K562 (cell line): ENCODE measurements around the gene ZNF837. TPM values are rescaled to one million over a fixed set of nuclear protein-coding genes. Genes with fewer than 3 reads are reported as not detected.
A peak's percentile ranks its signal among the peaks of the same experiment; 100 is the strongest.

ENCODE experiments used
- BRF1 ChIP-seq: IDR thresholded peaks from 3 replicates; pipeline ENCODE4 v1.6.1; 2011; ENCODE audit warnings: borderline replicate concordance, mild to moderate bottlenecking; ENCODE audit not compliant: insufficient read length; ENCODE audit errors: extremely low read depth
- CBX1 ChIP-seq: sonication (generic); IDR thresholded peaks from 2 replicates; pipeline ENCODE4 v1.6.1; 2016; ENCODE audit warnings: antibody characterized with exemption, low read depth, mild to moderate bottlenecking
- CHAMP1 ChIP-seq: fragments of 450-650 bp; IDR thresholded peaks from 2 replicates; pipeline ENCODE4 v1.6.1; 2016; ENCODE audit warnings: mild to moderate bottlenecking
- COPS2 ChIP-seq: fragments of 450-650 bp; conservative IDR thresholded peaks from 2 replicates; pipeline ENCODE4 v1.6.1; 2016; ENCODE audit warnings: mild to moderate bottlenecking, moderate library complexity
- JUN ChIP-seq, 2 experiments: sonication (generic) in 1 of 2; formaldehyde crosslinking in 1 of 2; IDR thresholded peaks; 2 replicates each; pipeline versions ENCODE4 v1.6.1 to v1.8.0; 2012 to 2022; ENCODE audit warnings: borderline replicate concordance in 2 of 2, mild to moderate bottlenecking in 2 of 2, improper control_type of control experiment in 1 of 2, low read depth in 1 of 2, low read length in 1 of 2, missing genetic modification reagents in 1 of 2
- MAFK ChIP-seq: IDR thresholded peaks from 2 replicates; pipeline ENCODE4 v1.6.1; 2011; ENCODE audit warnings: low read length, improper control_type of control experiment
- NFYB ChIP-seq: IDR thresholded peaks from 2 replicates; pipeline ENCODE4 v1.6.1; 2011; ENCODE audit warnings: mild to moderate bottlenecking, moderate library complexity; ENCODE audit not compliant: insufficient read length; ENCODE audit errors: extremely low read depth
- NONO ChIP-seq, 2 experiments: fragments of 200-400 bp in 1 of 2; fragments of 450-650 bp in 1 of 2; formaldehyde crosslinking in 1 of 2; IDR thresholded peaks; 2 replicates each; pipeline ENCODE4 v1.6.1; 2017; ENCODE audit warnings: low read depth in 2 of 2, mild to moderate bottlenecking in 2 of 2, moderate library complexity in 2 of 2, low read length in 1 of 2
- RB1 ChIP-seq: fragments of 450-650 bp; IDR thresholded peaks from 2 replicates; pipeline ENCODE4 v1.6.1; 2017; ENCODE audit warnings: low read depth, mild to moderate bottlenecking
- SETDB1 ChIP-seq: IDR thresholded peaks from one replicate; pipeline ENCODE4 v1.6.1; 2012; ENCODE audit warnings: low read length, control low read depth, inconsistent platforms
- SNIP1 ChIP-seq: fragments of 450-650 bp; IDR thresholded peaks from 2 replicates; pipeline ENCODE4 v1.7.1; 2017; ENCODE audit warnings: low read depth, mild to moderate bottlenecking
- ZBTB17 ChIP-seq: fragments of 450-650 bp; formaldehyde crosslinking; IDR thresholded peaks from 2 replicates; pipeline ENCODE4 v1.4.0; 2020; ENCODE audit warnings: mild to moderate bottlenecking
- ZBTB49 ChIP-seq: sonication (generic); formaldehyde crosslinking; IDR thresholded peaks from 2 replicates; pipeline ENCODE4 v1.8.0; 2022; ENCODE audit warnings: missing genetic modification reagents, mild to moderate bottlenecking, borderline replicate concordance
- ZFX ChIP-seq: sonication (generic); formaldehyde crosslinking; IDR thresholded peaks from 2 replicates; pipeline ENCODE4 v1.8.0; 2022; ENCODE audit warnings: mild to moderate bottlenecking, missing genetic modification reagents, moderate library complexity
- ZNF212 ChIP-seq: fragments of 450-650 bp; formaldehyde crosslinking; IDR thresholded peaks from 2 replicates; pipeline ENCODE4 v1.4.0; 2020; ENCODE audit warnings: mild to moderate bottlenecking
- ZNF445 ChIP-seq: fragments of 250-450 bp; sonication (Bioruptor Pico); IDR thresholded peaks from 2 replicates; pipeline ENCODE4 v1.4.0; 2020; ENCODE audit warnings: low read depth, mild to moderate bottlenecking, moderate library complexity
- ZNF507 ChIP-seq: conservative IDR thresholded peaks from 2 replicates; pipeline ENCODE4 v1.6.1; 2017; ENCODE audit warnings: missing genetic modification characterization, missing compliant biosample characterization
- ZNF57 ChIP-seq: fragments of 450-650 bp; formaldehyde crosslinking; IDR thresholded peaks from 2 replicates; pipeline ENCODE4 v1.4.0; 2020; ENCODE audit warnings: mild to moderate bottlenecking, moderate library complexity
- ZNF696 ChIP-seq: fragments of 250-450 bp; sonication (Bioruptor Pico); conservative IDR thresholded peaks from 2 replicates; pipeline ENCODE4 v1.4.0; 2020; ENCODE audit warnings: mild to moderate bottlenecking, moderate library complexity
- polyA plus RNA-seq, 8 experiments: library from polyadenylated mRNA; depleted of rRNA in 4 of 8; stranded (reverse) in 5 of 8; unstranded in 3 of 8; fragments of >200 nt; fragmentation: Nextera tagmentation in 2 of 8; fragmentation: Illumina TruSeq in 1 of 8; extraction: Ambion mirVana in 2 of 8; extraction: Trizol in 1 of 8; gene quantifications; 2 replicates each; pipeline versions ENCODE4 v1.2.1 to v1.2.3, GENCODE V29; 2011 to 2014; ENCODE audit warnings: inconsistent platforms in 1 of 8, missing spikeins in 1 of 8
- total RNA-seq, 7 experiments: library from RNA; depleted of rRNA in 6 of 7; stranded (reverse); fragments of >200 nt in 6 of 7; fragmentation: Illumina TruSeq in 2 of 7; extraction: Trizol in 2 of 7; gene quantifications; 2 replicates each; pipeline versions ENCODE4 v1.2.1 to v1.2.3, GENCODE V29; 2011 to 2021; ENCODE audit warnings: low replicate concordance in 1 of 7

ZNF837 gene
- total and polyA plus RNA-seq, 9 of the 15 experiments (the other 6 are each of a cell fraction or from before 2014, with no cell fraction given): 0.11 to 2.1 (median 0.57) TPM; not detected in 4

GRCh38 chr19:58362272-58362994 is 18.4 kb downstream of the ZNF837 start, which contains the start of gene ZNF497 (continued):
- TF ChIP-seq BRF1 (no peak), ZBTB17 (CRISPR knock-in tag) (0 out of 2 replicates have a peak, but pooled peaks have one; percentile 20), NONO (IDR thresholded peaks at IDR 0.05; ENCODE audit: low read depth in 2 of 2, low read length in 1 of 2) (peak in 1 of 2 experiments; percentile 66; a peak in 1 of 4 replicates), ZNF212 (CRISPR knock-in tag) (no peak), MAFK (no peak), ZFX (CRISPR knock-in tag) (peak; percentile 99), CHAMP1 (no peak), NFYB (no peak), ZNF57 (CRISPR knock-in tag) (no peak), JUN (IDR thresholded peaks at IDR 0.05; ENCODE audit: borderline replicate concordance, low read depth, low read length) (no peak; the same call in 1 of the 2 replicates), JUN (CRISPR knock-in tag; IDR thresholded peaks at IDR 0.05; ENCODE audit: borderline replicate concordance) (no peak), SETDB1 (no peak), SNIP1 (peak; percentile 95), ZNF507 (tag) (no peak), ZNF445 (CRISPR knock-in tag) (0 out of 2 replicates have a peak, but pooled peaks have one; percentile 48), ZBTB49 (CRISPR knock-in tag) (no peak), CBX1 (peak; percentile 56; the same call in 1 of the 2 replicates), ZNF696 (CRISPR knock-in tag) (no peak), COPS2 (no peak), RB1 (no peak; the same call in 1 of the 2 replicates)
